SK-N-SH (cell line): ENCODE results near the gene GSK3A. TPM values are rescaled to one million over a fixed set of nuclear protein-coding genes. Genes with fewer than 3 reads are reported as not detected.

ENCODE experiments used
- CTCF ChIA-PET: fragments of 300-600, 350-600 bp; formaldehyde crosslinking; extraction: SDS; loops from one replicate; lab custom pipeline; 2021; lab: Yijun Ruan, JAX
- POLR2A ChIA-PET: fragments of 350-600 bp; sonication (Branson Sonifier 250); formaldehyde crosslinking; extraction: SDS; loops from one replicate; lab custom pipeline; 2020; ENCODE audit warnings: antibody characterized with exemption, inconsistent platforms; lab: Yijun Ruan, JAX
- DNase-seq: peaks from one replicate; pipeline ENCODE4 v3.0.0; 2012
- H2AFZ ChIP-seq: fragments of 200-600 bp; sonication (generic); 2 replicates; pipeline ENCODE4 v1.8.1; 2016; ENCODE audit warnings: antibody characterized with exemption, mild to moderate bottlenecking, low read depth
- H3F3A ChIP-seq: fragments of 200-600 bp; sonication (generic); replicated peaks from 2 replicates; pipeline ENCODE3; 2016; ENCODE audit warnings: antibody characterized with exemption, mild to moderate bottlenecking; ENCODE audit not compliant: insufficient read depth
- H3K27ac ChIP-seq, 2 experiments: fragments of 200-500 bp in 1 of 2; fragments of 200-600 bp in 1 of 2; sonication (Bioruptor generic) in 1 of 2; sonication (generic), shearing (Covaris generic) in 1 of 2; 2 replicates each; pipeline versions ENCODE4 v1.5.1 to v1.6.1; 2014 to 2016; ENCODE audit warnings: low read depth in 2 of 2, inconsistent platforms in 1 of 2, low read length in 1 of 2, mild to moderate bottlenecking in 1 of 2, mixed read lengths in 1 of 2
- H3K27me3 ChIP-seq: fragments of 200-600 bp; sonication (generic), shearing (Covaris generic); 2 replicates; pipeline ENCODE4 v1.6.1; 2016; ENCODE audit warnings: mixed run types; ENCODE audit not compliant: insufficient read depth
- H3K36me3 ChIP-seq, 2 experiments: fragments of 200-500 bp in 1 of 2; fragments of 200-600 bp in 1 of 2; sonication (Bioruptor generic) in 1 of 2; sonication (generic) in 1 of 2; replicated peaks in 1 of 2; 2 replicates each; pipeline versions ENCODE3 to v1.5.1; 2014 to 2016; ENCODE audit warnings: low read length in 1 of 2, mild to moderate bottlenecking in 1 of 2; ENCODE audit not compliant: insufficient read depth in 2 of 2, control insufficient read depth in 1 of 2
- H3K4me1 ChIP-seq, 2 experiments: fragments of 200-500 bp in 1 of 2; fragments of 200-600 bp in 1 of 2; sonication (Bioruptor generic) in 1 of 2; sonication (generic), shearing (Covaris generic) in 1 of 2; 2 replicates each; pipeline versions ENCODE4 v1.5.1 to v1.6.1; 2014 to 2016; ENCODE audit warnings: low read depth in 1 of 2, low read length in 1 of 2, mixed run types in 1 of 2; ENCODE audit not compliant: insufficient read depth in 2 of 2, control insufficient read depth in 1 of 2
- H3K4me2 ChIP-seq: fragments of 200-600 bp; sonication (generic), shearing (Covaris generic); 2 replicates; pipeline ENCODE4 v1.6.1; 2017; ENCODE audit warnings: mixed run types
- H3K4me3 ChIP-seq, 2 experiments: fragments of 200-500 bp in 1 of 2; fragments of 200-600 bp in 1 of 2; sonication (Bioruptor generic) in 1 of 2; sonication (generic), shearing (Covaris generic) in 1 of 2; 2 replicates each; pipeline versions ENCODE4 v1.5.1 to v1.8.1; 2014 to 2016; ENCODE audit warnings: low read depth in 2 of 2, inconsistent platforms in 1 of 2, low read length in 1 of 2, mild to moderate bottlenecking in 1 of 2, mixed read lengths in 1 of 2, moderate library complexity in 1 of 2
- H3K79me2 ChIP-seq: fragments of 200-600 bp; sonication (generic); 2 replicates; pipeline ENCODE4 v1.8.1; 2017; ENCODE audit warnings: mild to moderate bottlenecking; ENCODE audit not compliant: insufficient read depth
- H3K9ac ChIP-seq: fragments of 200-600 bp; sonication (generic); 2 replicates; pipeline ENCODE4 v1.6.1; 2017; ENCODE audit warnings: mixed run types
- H3K9me2 ChIP-seq: fragments of 200-600 bp; sonication (generic); 2 replicates; pipeline ENCODE4 v1.6.1; 2017; ENCODE audit warnings: mixed run types
- H3K9me3 ChIP-seq: fragments of 200-600 bp; sonication (generic); 2 replicates; pipeline ENCODE4 v1.6.1; 2017; ENCODE audit warnings: mixed run types, mild to moderate bottlenecking, moderate library complexity
- H4K20me1 ChIP-seq: fragments of 200-600 bp; sonication (generic); 2 replicates; pipeline ENCODE4 v1.6.1; 2017; ENCODE audit warnings: mild to moderate bottlenecking, mixed run types; ENCODE audit not compliant: insufficient read depth
- CTCF ChIP-seq: fragments of 200-600 bp; sonication (generic); IDR thresholded peaks from 2 replicates; pipeline ENCODE4 v1.6.1; 2017; ENCODE audit warnings: antibody characterized with exemption, mild to moderate bottlenecking, moderate library complexity
- RAD21 ChIP-seq: IDR thresholded peaks from 2 replicates; pipeline ENCODE4 v1.6.1; 2012; ENCODE audit warnings: mild to moderate bottlenecking, low read length
- RCOR1 ChIP-seq: fragments of 150-350 bp; IDR thresholded peaks from 2 replicates; pipeline ENCODE4 v1.6.1; 2017; ENCODE audit warnings: antibody characterized with exemption, low read length
- REST ChIP-seq: IDR thresholded peaks from 2 replicates; pipeline ENCODE4 v1.6.1; 2012; ENCODE audit warnings: mild to moderate bottlenecking, low read depth, low read length, moderate library complexity
- SMC3 ChIP-seq: IDR thresholded peaks from 2 replicates; pipeline ENCODE4 v1.6.1; 2012; ENCODE audit warnings: low read depth, low read length, improper control_type of control experiment
- WGBS: methylation state at CpG from one replicate; pipeline ENCODE4 v1.1.6; 2017; ENCODE audit warnings: low lambda C conversion rate; 5-methylcytosine and 5-hydroxymethylcytosine counted together
- polyA plus RNA-seq, 3 experiments: library from polyadenylated mRNA; depleted of rRNA; stranded (reverse); fragments of >200 nt; gene quantifications; 2 replicates each; pipeline ENCODE4 v1.2.3, GENCODE V29; 2012

GSK3A gene
- polyA plus RNA-seq, 1 of the 3 experiments (the other 2 are of a cell fraction), result 42.1 TPM

GRCh38 chr19:42184401-42184861, 58.0 kb downstream of the GSK3A start:
- H3K4me3 ChIP-seq, result no peak overlapping the region; a peak in 1 of 4 replicates
- H3K9me3 ChIP-seq, result no peaks in the 10 kb centered on the region
- H3K79me2 ChIP-seq, result no peaks in the 10 kb centered on the region
- TF ChIP-seq SMC3, result peak; percentile 95
- TF ChIP-seq CTCF, result peak; percentile 89
- 0 out of 2 replicates have a peak, but pooled peaks have one; percentile 21 for TF ChIP-seq REST
- peak; percentile 92 for TF ChIP-seq RAD21
- TF ChIP-seq RCOR1, result no peak
- TF ChIP-seq, all 33 proteins: peak for 4
- peak; percentile 85 for DNase-seq
- 0% methylated on average over 1 of the region's 1 CpG for WGBS
- Histone ChIP-seq H2AFZ (no peak overlapping the region), H3K4me1 (no peaks in the 10 kb centered on the region), H4K20me1 (no peaks in the 10 kb centered on the region), H3K9me2 (no peaks in the 10 kb centered on the region), H3K4me2 (no peak overlapping the region), H3K9ac (no peak overlapping the region), H3K27me3 (peaks cover 5% of the 10 kb centered on the region; the same call in 1 of the 2 replicates), H3K36me3 (no peaks in the 10 kb centered on the region), H3F3A (no peaks in the 10 kb centered on the region), H3K27ac (no peak overlapping the region)
- POLR2A ChIA-PET, result no interaction called here
- CTCF ChIA-PET, result interaction anchor here (0.6 to 10.7 kb wide), 30 partner anchors 8 to 132 kb away, joined by 3 to 177 read pairs (median 4); partner anchors contain the start of genes POU2F2 and ZNF574

Other genes starting within 250 kb of the GSK3A start
- gene ATP1A3, start 248.4 kb downstream of the GSK3A start, polyA plus RNA-seq (2012; rRNA removed), result 0.75 and 0.77 TPM in 2 replicates
- gene GRIK5, start 172.4 kb downstream of the GSK3A start, polyA plus RNA-seq (2012; rRNA removed), result 0.71 and 2.4 TPM in 2 replicates
- 6.9 and 8.5 TPM in 2 replicates for gene ZNF574, start 166.4 kb downstream of the GSK3A start, polyA plus RNA-seq (2012; rRNA removed)
- 0.15 and 0.49 TPM in 2 replicates for gene POU2F2, start 110.2 kb downstream of the GSK3A start, polyA plus RNA-seq (2012; rRNA removed)
- 30.2 and 31.1 TPM in 2 replicates for gene DEDD2, start 24.9 kb downstream of the GSK3A start, polyA plus RNA-seq (2012; rRNA removed)
- 3.5 and 4.0 TPM in 2 replicates for gene ZNF526, start 22.3 kb downstream of the GSK3A start, polyA plus RNA-seq (2012; rRNA removed)
- gene ERF, start 12.5 kb upstream of the GSK3A start, polyA plus RNA-seq (2012; rRNA removed), result 89.6 and 94.5 TPM in 2 replicates
- 8.6 and 16.9 TPM in 2 replicates for gene CIC, start 26.6 kb upstream of the GSK3A start, polyA plus RNA-seq (2012; rRNA removed)
- 1.3 TPM in 2 replicates for gene PRR19, start 59.5 kb upstream of the GSK3A start, polyA plus RNA-seq (2012; rRNA removed)
- gene PAFAH1B3, start 60.0 kb upstream of the GSK3A start, polyA plus RNA-seq (2012; rRNA removed), result 105 and 160 TPM in 2 replicates
- 0.37 and 2.0 TPM in 2 replicates for gene TMEM145, start 70.7 kb upstream of the GSK3A start, polyA plus RNA-seq (2012; rRNA removed)
- gene MEGF8, start 83.0 kb upstream of the GSK3A start, polyA plus RNA-seq (2012; rRNA removed), result 12.0 and 19.1 TPM in 2 replicates
- 2.3 and 4.5 TPM in 2 replicates for gene CNFN, start 147.7 kb upstream of the GSK3A start, polyA plus RNA-seq (2012; rRNA removed)
- 3.2 and 4.4 TPM in 2 replicates for gene LIPE, start 184.8 kb upstream of the GSK3A start, polyA plus RNA-seq (2012; rRNA removed)
- gene CXCL17, start 200.3 kb upstream of the GSK3A start, polyA plus RNA-seq (2012; rRNA removed), result not detected in 2 replicates